Measurements from ENCODE around the gene SUGP1. TPM values are rescaled to one million over a fixed set of nuclear protein-coding genes. Genes with fewer than 3 reads are reported as not detected.
"Not testable (repeated sequence)": the region's sequence is repeated elsewhere in the genome, so short reads cannot be mapped to it uniquely, and the experiment has no call there.

Gene SUGP1
- total and polyA plus RNA-seq, 3 donors from 2014 or later, result 87.4 to 98.8 (median 89.8) TPM

DNA sequence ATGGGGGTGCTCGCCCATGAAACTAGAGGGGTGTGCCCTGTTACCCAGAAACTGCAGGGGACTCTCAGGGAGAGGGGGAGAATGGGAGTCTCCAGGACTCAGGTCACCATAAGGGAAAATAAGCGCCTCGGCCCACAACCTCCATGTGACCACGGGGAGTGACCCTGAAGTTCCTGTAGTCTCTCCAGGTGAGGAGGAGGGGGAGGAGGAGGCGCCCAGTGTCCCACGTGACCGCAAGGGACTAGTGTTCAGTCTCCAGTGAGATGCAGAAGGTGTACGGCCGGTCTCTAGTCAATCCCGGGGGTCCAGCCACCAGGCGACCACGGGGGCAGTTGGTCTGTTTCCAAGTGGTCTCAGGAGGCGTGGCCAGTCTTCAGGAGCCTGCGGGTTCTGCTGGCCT, 63.2 kb downstream of the SUGP1 start:
- intact Hi-C loops (cut with DNase I; ENCODE audit: low total_unique reads), result no loop called here
- Histone ChIP-seq H3K9me3 (no peaks in the 10 kb centered on the region), H3K27ac (no peak overlapping the region), H3K4me3 (no peak overlapping the region), H3K27me3 (no peaks in the 10 kb centered on the region), H3K36me3 (ENCODE audit: low read depth, missing control alignments) (no peaks in the 10 kb centered on the region), H3K4me1 (peaks cover 9% of the 10 kb centered on the region)
- TF ChIP-seq, protein P1, sequence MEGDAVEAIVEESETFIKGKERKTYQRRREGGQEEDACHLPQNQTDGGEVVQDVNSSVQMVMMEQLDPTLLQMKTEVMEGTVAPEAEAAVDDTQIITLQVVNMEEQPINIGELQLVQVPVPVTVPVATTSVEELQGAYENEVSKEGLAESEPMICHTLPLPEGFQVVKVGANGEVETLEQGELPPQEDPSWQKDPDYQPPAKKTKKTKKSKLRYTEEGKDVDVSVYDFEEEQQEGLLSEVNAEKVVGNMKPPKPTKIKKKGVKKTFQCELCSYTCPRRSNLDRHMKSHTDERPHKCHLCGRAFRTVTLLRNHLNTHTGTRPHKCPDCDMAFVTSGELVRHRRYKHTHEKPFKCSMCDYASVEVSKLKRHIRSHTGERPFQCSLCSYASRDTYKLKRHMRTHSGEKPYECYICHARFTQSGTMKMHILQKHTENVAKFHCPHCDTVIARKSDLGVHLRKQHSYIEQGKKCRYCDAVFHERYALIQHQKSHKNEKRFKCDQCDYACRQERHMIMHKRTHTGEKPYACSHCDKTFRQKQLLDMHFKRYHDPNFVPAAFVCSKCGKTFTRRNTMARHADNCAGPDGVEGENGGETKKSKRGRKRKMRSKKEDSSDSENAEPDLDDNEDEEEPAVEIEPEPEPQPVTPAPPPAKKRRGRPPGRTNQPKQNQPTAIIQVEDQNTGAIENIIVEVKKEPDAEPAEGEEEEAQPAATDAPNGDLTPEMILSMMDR (IDR thresholded peaks at IDR 0.05), result no peak
- no peak for TF ChIP-seq POLR2A (IDR thresholded peaks at IDR 0.05)
- no peak for DNase-seq
- 49 to 53% methylated on average over 7 to 14 of the region's 14 CpGs for WGBS, 2 donors

DNA sequence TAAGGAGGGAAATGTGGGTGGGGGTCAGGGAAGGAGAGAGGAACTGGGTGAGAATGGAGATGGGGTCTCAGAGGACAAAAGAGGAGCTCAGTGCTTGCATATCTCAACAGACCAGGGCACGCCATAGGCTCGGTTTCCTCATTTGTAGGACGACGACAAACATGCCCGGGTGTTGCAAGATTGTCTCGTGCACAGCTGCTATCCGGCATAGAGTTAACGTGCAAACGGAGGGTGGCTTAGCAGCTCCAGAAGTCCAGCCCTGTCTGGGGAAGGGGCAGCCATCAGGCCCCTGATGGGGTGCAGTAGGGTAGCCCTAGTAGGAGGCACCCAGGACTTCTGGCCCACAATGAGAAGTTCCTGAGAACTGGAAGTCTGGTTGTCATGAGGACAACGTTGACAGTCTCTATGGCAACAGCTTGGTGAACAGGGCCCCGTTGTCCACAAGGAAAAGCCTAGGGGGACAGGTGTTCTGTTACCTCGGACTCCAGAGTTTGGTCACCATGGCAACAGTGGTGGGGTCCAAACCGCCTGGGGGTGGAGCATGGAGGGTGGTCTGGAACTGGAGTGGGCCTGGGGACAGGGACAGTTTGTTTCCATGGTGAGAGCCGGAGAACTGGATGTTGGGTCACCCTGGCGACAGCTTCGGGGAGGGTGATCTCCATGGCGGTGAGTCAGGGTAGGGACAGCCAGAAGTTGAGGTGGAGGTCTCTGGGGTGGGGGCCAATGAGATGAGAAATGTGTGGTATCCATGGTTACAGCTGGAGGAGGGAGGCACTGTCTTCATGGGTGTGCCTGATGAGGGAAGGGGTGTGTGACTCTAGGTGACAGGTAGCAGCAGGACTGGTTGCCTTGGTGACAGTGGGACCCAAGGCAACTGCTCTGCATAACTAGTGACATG, 64.0 kb downstream of the SUGP1 start:
- intact Hi-C loops (cut with DNase I; ENCODE audit: low total_unique reads), result no loop called here
- WGBS, 2 donors, result 68 to 71% methylated on average over 17 of the region's 17 CpGs
- DNase-seq, result no peak
- TF ChIP-seq, protein P1 (IDR thresholded peaks at IDR 0.05), result no peak
- TF ChIP-seq POLR2A (IDR thresholded peaks at IDR 0.05), result no peak
- Histone ChIP-seq H3K27me3 (no peaks in the 10 kb centered on the region), H3K4me3 (no peak overlapping the region), H3K9me3 (no peaks in the 10 kb centered on the region), H3K36me3 (ENCODE audit: low read depth, missing control alignments) (no peaks in the 10 kb centered on the region), H3K27ac (no peak overlapping the region), H3K4me1 (peaks cover 4% of the 10 kb centered on the region)

DNA sequence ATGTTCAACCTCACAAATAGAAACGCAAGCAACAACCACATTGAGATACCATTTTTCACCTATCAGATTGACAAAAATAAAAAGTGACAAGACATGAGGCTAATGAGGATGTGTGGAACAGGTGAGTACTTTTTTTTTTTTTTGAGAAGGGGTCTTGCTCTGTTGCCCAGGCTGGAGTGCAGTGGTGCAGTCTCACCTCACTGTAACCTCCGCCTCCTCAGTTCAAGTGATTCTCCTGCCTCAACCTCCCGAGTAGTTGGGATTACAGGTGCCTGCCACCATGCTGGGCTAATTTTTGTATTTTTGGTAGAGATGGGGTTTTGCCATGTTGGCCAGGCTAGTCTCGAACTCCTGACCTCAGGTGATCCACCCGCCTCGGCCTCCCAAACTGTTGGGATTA, 66.9 kb downstream of the SUGP1 start:
- intact Hi-C loops (cut with DNase I; ENCODE audit: low total_unique reads), result not testable (repeated sequence)

DNA sequence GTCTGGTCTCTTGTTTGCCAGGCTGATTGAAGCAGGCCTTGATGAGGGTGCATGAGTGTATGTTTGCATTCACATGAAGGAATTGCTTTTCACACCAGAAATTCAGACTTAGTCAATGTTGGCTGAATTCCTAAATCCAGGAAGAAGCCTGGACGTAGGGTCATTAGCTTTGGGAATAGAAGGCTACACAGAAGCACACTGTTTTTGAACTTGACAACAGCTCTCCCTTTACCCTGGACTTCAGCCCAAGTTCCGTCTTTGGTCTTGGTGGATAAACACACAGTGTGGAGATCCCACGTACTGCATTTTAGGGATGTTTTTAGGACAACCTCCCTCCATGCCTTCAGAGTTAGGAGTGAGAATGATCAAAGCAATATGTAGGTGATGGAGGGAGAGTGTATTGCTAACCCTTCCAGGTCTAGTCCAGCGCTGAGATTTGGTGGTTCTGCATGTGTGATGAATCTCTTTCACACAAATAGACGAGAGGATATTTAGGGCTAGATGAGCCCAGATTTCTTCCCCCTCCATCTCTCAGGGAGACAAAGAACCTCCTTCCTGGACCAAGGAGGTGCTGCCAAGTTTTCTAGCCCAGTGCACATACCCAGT, 70.0 kb downstream of the SUGP1 start:
- intact Hi-C loops (cut with DNase I; ENCODE audit: low total_unique reads), result no loop called here
- Histone ChIP-seq H3K9me3 (no peaks in the 10 kb centered on the region), H3K36me3 (ENCODE audit: low read depth, missing control alignments) (no peaks in the 10 kb centered on the region), H3K4me1 (no peaks in the 10 kb centered on the region), H3K4me3 (no peak overlapping the region), H3K27me3 (no peaks in the 10 kb centered on the region), H3K27ac (no peak overlapping the region)
- 55 to 67% methylated on average over 5 of the region's 5 CpGs for WGBS, 2 donors
- no peak for DNase-seq
- no peak for TF ChIP-seq POLR2A (IDR thresholded peaks at IDR 0.05)

More for the DNA sequence above, 66.9 kb downstream of the SUGP1 start:
- not testable (repeated sequence) for H3K4me1 ChIP-seq; H3K27ac ChIP-seq; H3K4me3 ChIP-seq; H3K27me3 ChIP-seq; H3K36me3 ChIP-seq (ENCODE audit: low read depth, missing control alignments); H3K9me3 ChIP-seq; DNase-seq
- 92 to 96% methylated on average over 6 of the region's 6 CpGs for WGBS, 2 donors

DNA sequence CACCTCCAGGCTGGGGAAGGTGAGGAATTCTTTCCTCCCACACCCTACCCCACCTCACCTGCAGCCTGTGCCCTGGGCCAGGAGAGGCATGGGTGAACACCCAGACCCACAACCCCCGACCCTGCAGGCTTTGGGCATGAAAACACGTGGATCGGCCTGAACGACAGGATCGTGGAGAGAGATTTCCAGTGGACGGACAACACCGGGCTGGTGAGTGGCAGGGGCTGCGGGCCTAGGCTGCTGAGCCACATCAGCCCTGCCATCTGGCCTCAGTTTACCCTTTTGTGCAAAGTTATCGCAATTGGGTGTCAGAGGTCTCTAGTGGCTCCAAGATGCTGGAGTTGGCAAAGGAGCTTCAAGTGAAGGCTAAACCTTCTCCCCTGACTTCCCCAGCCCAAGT, 79.8 kb downstream of the SUGP1 start:
- WGBS, 2 donors, result 85 to 92% methylated on average over 9 of the region's 9 CpGs
- H3K27me3 ChIP-seq, result no peaks in the 10 kb centered on the region
- no peak for DNase-seq
- no peaks in the 10 kb centered on the region for H3K36me3 ChIP-seq (ENCODE audit: low read depth, missing control alignments)
- no peak overlapping the region for H3K27ac ChIP-seq
- H3K4me1 ChIP-seq, result no peaks in the 10 kb centered on the region
- no peak for TF ChIP-seq POLR2A (IDR thresholded peaks at IDR 0.05)
- TF ChIP-seq, protein P1 (IDR thresholded peaks at IDR 0.05), result no peak
- H3K9me3 ChIP-seq, result no peaks in the 10 kb centered on the region
- no peak overlapping the region for H3K4me3 ChIP-seq
- intact Hi-C loops (cut with DNase I; ENCODE audit: low total_unique reads), result no loop called here

All from testis (tissue), 3 donors.